ENCODE measurements around the gene UNC5B.
A peak's percentile ranks its signal among the peaks of the same experiment; 100 is the strongest.

The UNC5B gene

DNA sequence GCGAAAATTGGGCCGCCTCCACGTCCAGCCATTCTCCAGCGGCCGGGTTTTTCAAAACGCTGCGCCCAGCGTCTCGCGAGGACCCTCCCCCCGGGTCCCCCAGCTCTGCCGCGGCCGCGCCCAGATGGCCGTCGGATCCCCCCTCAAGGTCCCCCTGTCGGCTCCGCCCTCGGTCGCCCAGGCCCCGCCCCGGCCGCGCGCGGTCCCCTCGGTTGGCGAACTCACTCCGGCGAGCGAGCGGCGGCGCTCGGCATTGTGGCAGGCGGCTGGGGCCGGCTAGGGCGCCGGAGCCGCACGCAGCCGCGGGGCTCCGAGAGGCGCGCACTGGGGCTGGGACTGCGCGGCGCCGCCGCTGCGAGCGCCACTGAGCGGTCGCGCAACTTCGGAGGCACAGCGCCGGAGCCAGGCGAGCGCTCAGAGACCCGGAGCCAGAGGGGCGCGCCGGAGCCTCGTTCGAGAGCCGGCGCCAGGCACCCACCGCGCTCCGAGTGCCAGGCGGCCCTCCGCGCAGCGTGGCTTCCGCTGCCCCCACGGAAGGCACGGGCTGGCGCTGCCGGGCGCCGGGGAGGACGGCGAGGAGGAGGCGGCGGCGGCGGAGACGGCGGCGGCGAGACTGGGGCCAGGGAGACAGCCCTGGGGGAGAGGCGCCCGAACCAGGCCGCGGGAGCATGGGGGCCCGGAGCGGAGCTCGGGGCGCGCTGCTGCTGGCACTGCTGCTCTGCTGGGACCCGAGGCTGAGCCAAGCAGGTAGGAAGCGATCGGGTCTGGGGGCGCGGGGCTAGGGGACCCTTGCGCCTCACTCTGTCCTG, at the start of gene UNC5B:
UNC5B (plus strand) TSS at position 253 of the 809 bp plus-strand sequence; CDS start at position 669, 416 bp downstream.
- DNase-seq, result peak in 3 of 6 experiments; percentile 6 to 28 (median 15)

DNA sequence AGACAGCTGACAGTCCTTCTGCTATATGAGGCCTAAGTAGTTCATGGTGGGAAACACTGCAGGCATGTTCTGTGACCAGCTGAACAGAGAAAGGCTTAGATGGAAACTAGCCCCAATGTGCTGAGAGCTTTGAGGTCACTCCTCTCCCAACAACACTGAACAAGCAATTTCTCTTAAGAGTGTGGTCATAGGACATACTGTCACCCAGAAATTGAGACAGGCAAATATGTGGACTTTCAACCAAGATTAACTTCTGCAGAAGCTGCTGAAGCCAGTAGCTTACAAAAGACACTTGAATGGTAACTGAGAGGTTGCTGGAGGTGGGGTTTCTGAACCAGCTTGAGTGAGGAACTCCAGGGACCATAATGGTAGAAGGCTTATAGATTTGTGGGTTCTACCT, 38.9 kb upstream of the UNC5B start:
- no peak for DNase-seq

DNA sequence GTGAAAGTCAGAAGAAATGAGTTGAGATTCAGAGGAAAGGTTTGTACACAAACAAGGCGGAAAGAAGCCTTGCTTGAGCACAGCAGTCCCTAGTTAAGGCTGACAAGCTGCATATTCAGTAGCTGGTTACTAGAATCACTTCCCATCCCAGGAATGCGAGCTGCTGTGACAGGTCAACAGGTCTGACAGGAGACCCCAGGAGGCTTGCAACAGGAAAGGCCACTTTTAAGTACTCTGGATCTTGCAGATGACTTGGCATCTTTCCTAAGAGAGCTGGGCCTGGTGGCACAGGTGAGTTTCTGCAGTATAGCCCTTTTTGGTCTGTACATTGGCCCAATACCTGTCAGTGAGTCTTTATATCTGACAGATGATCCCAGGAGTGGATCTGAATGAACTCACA, 35.7 kb upstream of the UNC5B start:
- no peak for DNase-seq

DNA sequence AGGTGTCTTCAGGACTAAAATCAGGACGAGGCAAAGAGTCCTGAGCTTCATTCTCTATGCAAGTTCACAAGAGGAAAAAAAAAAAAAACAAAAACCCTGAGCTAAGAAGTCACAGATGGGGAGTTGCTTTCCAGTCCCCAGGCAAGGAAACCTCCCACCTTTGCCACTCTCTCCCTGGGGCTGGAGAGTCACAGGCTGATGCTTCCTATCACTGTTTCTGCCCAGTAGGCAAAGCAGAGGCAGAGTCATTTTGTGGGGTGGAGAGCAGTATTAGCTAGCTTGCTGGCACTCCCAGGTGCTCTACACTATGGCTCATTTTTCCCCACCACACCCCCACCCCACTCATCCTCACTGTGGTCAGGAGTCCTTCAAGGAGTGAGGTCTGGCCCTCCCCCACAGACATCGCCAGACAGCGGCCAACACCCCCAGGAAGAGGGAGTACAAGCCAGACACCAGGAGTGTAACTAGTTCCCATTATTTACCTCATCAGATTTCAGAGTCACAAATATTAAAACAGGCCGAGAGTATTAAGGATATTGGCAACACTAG, 34.6 kb upstream of the UNC5B start:
- no peak for DNase-seq

DNA sequence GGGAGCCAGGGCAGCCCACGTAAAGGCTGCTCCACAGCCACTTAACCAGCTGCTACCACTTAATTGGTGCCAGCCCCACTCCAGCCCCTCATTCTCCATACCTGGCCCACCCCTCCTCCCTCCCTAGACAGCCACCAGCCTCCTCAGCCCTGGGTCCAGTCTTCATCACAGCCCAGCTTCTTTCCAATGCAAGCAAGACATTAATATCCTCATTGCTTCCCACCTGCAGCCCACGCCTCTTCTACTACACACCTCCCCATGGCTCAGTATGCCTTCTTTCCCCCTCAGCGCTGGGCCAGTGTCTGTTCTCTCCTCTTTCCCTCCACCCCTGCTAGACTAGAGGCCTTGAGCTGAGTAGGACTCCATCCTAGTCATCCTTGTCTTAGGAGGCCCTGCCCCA, 33.5 kb upstream of the UNC5B start:
- no peak for DNase-seq

DNA sequence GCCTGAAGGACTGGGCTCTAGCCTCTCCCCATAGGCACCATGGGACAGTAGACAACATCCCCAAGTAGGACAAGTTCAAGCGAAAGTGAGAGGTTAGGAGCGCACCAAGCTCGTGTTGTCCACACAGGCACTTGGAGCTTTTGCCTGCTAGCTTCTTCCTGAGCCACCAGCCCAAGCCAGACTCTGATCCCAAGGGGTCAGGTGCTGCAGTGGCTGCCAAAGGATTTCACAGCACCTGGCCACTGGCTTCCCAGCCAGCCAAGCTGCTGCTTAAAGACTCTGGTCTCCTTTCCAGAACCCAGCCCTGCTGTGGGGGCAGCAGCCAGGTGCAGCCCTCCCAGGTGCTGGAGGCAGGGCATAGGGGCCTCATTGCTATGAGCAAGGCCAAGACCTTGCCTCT, 33.0 kb upstream of the UNC5B start:
- DNase-seq, result no peak

DNA sequence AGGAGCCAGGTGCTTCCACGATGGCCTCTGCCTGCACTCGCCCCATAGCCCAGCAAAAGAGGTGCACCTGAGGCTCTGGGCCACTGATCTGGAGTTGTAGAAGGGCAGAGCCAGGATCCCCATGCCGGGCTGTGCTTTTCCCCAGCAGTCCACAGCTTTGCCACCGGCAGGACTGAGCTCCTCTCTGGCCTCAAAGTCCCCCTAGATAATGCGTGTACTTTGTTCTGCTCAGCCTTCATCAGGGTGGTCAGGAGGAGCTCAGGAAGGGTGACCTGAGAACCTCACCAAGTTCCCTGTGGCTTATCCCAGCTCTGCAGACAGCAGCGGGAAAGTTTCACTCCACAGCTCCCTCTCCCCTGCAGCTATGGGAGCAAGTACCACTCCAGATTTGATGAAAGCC, 27.9 kb upstream of the UNC5B start:
- DNase-seq, result no peak

DNA sequence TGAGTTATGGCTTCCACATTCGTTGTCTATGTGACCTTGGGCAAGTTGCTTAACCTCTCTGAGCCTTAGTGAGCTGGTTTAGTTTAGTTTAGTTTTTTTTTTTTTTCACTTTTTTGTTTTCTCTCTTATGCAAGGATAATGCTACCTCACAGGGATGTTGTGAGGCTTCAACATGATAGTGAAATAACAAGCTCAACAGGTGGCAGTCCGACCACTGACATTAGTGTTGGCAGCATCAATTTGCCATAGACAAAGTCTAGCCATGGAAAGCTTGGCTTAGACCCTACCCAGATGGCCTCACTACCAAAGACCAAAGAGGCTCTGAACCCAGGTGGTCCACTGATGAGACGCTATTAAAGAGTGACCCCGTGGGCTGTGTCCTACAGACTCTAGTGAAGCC, 27.2 kb upstream of the UNC5B start:
- DNase-seq, result no peak

DNA sequence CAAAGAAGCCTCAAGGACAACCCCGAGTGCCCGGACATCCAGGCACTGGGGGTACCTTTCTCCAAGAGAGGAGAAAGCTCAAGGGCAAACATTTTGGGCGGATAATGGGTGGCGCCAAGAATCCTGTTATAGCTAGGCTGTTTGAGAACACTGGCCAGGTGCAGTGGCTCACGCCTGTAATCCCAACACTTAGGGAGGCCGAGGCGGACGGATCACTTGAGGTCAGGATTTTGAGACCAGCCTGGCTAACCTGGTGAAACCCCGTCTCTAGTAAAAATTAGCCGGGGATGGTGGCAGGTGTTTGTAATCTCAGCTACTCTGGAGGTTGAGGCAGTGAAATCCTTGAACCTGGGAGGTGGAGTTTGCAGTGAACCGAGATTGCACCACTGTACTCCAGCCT, 25.2 kb upstream of the UNC5B start:
- no peak for DNase-seq

DNA sequence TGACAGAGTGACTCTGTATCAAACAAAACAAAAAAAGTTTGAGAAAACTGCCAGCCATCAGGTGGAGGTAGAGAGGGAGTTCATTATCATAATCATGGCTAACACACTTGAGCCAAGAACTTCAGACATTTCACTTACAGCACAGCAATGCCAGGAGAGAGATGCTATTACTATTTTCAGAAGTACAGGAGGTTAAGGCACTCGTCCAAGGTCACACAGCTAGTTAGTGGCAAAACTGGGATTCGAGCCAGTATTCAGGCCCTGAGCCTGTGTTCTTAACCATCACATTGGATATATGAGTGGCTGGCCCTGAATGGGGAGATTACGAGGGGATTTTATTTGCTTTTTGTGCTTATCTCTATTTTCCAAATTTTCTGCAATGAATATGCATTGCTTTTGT, 24.8 kb upstream of the UNC5B start:
- no peak for DNase-seq

DNA sequence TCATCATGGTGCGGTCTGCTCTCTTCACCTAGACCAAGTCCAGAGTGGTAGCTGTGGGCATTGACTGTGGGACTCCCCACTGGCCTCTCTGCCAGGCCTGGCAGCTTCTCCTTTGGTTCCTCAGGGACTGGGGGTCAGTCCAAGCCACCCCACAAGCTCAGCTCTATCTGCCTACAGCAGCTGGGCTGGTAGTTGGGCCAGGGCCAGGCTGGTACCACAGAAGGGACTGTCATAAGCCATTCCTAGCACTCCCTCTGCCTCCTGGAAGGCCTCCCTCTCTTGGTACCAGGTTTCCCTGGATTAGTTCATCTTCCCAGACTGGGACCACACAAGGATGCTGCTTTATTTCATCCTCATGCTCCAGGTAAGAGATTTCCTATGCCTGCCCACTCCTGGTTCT, 24.2 kb upstream of the UNC5B start:
- DNase-seq, result no peak

DNA sequence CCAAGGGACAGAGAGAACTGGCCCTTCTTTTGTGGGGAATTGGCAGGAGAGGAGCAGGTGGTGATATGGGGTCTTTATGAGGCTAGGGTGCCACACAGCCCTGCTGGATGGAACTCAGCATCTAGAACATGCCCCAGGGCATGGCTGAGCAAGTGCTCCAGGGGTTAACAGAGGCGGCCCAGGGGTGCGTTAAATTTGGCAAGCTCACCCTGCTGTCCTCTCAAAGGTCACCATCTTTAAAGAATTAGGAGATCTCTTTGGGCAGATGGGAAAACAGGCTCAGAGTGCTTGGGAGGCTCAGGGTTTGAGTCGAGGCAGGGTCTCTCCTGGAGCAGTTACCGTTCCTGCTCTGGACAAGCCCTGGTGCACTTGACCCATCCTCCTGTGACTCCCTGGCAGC, 21.4 kb upstream of the UNC5B start:
- DNase-seq, result no peak

DNA sequence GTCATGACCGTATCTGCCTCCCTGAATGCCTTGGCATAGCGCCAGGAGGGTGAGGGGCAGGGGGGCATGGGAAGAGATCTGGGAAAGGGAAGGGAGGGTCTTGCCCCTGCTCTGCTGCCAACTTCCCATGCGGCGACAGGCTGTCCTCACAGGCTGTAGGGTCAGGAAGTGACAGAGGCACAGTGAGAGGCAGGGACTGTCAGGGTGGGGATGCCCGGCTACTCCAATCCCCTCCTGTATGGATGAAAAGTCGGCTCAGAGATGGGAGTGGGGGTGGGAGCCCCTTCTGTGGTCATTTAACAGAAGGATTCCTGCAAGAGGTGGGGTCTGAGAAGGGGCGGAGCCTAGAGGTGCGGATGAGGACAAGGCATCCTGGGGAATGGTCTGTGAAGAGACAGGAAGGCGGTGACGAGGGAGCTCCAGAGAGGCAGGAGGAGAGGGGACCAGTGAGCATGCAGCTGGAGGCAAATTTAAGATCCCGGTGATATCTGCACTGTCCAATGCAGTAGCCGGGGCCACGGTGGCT, 20.8 kb upstream of the UNC5B start:
- no peak for DNase-seq

DNA sequence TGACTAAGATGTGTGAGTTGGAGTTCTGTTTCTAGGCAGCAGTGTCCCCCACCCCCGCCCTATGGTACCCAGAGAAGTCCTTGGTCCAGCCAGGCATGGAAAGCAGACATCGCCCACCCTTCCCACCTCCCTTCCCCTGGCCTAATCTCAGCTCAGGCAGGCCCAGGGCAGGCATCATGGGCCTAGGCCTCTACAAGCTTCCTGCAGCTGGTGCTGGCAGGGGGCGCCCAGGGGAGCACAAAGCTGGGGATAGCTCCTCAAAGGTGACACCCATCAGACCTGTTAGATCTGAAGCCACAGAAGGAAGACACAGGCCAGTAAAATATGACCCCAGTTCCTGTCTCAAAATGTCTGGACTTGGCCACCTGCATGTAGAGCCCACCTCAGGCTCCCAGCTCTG, 18.9 kb upstream of the UNC5B start:
- DNase-seq, result no peak

DNA sequence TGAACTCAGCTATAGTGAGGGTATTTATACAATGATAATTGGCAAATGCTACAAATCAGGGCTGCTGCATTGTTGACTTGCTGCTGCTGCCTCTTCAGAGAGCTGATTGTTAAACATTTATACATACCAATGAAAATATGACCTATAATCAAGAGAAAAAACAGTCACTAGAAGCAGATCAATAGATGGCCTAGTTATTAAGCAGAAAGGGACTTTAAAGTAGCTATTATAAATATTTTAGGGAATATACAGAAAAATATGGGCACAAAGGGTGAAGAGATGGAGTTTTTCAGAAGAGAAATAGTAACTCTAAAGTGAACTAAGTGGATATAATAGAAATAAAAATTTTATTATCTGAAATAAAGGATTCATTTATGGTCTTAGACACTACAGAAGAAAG, 14.4 kb upstream of the UNC5B start:
- DNase-seq, result no peak

DNA sequence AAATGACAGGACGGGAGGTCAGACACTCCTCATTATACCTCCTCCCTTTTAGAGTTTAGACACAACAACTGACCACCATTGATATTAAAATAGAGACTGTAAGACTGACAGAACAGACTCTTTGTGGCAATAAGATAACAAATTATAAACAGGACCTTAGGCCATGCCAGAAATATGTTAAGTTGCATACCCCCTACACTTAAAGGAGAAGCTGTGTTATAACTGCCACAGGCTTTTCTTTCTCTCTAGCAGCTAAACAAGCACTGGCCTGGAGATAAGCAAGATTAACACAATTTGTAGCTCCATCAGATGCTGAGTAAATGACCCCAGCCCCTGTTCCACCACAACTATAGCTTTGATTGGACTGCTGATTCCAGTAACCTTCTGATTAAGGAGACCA, 10.5 kb upstream of the UNC5B start:
- no peak for DNase-seq

DNA sequence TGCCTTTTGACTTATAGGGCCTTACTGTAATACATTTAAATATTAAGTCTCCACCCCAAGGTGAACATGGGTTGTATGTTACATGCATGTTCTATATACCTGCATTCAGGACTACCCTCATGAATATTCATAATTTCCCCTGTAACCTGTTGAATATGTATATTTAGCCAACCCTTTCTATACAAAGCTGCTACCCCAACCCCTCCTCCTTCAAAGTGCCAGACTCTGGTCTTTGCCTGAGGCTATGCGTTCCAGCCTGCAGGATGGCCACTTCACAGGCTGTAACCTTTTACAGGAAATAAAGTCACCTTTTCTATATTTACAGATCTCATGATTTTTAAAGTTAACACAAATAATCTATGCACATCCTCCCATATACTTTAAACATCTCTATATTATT, 10.1 kb upstream of the UNC5B start:
- DNase-seq, result no peak

DNA sequence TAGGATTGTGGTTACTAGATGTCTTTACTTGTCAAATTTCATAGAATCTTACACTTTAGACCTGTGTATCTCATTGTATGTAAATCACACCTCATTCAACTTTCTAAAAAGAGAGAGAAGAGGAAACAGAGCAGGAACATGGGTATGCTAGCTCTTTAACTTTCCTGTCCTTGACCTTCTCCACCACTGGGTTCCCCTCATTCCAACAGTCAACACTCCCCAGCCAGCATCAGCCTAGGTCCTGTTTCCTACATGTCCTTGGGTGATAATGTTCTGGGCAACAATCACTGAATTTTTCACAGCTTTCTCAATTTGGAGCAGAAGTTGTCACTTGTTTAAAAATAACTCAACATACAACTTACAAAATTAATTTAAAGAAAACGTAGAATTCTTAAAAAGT, 9.2 kb upstream of the UNC5B start:
- DNase-seq, result no peak

DNA sequence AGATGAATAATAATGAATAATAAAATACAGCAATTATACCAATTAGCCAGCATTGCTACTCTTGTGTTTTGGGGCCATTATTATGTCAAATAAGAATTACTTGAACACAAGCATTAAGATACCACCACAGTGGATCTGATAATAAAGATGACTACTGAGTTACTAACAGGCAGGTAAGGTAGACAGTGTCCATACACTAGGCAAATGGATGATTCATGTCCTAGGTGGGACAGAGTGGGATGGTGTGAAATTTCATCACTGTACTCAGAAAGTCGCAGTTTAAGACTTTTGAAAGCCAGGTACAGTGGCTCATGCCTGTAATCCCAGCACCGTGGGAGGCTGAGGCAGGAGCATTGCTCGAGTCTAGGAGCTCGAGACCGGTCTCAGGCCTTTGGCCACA, 8.7 kb upstream of the UNC5B start:
- no peak for DNase-seq

DNA sequence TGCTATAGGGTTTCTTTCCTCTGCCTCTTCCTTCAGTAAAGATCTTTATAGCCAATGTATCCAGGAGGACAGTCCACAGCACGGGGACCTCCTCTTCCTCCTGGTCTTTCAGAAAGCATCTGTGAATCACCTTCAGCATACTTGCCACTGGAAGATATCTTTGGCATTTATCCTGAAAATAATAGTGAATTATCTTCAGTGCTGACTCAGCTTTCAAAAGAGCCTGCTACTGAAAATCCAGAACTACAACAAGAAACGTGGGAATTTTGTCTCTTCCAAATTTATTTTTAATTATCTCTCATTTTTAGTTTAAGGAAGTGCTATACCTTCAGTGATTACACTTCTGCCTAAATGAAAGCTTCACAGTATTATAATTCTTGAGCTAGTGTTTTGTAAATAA, 7.6 kb upstream of the UNC5B start:
- DNase-seq, result no peak

DNA sequence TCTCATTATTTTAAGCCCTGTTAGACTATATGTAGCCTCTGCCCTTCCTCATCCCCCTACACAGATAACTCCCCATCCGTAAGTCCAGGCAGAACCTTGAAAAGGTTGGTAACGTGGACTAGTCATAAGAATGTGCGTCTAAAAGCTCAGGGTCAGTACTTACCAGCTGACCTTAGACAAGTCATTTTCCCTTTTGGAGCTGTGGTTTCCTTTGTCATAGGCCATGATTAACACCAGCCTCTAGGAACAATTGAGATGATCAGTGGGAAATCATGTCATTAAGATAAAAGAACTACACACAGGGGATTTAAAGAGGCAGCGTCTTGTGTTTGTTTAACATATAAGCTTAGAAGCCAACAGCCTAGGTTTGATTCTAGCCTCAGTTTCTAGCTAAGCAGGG, 6.9 kb upstream of the UNC5B start:
- no peak for DNase-seq

DNA sequence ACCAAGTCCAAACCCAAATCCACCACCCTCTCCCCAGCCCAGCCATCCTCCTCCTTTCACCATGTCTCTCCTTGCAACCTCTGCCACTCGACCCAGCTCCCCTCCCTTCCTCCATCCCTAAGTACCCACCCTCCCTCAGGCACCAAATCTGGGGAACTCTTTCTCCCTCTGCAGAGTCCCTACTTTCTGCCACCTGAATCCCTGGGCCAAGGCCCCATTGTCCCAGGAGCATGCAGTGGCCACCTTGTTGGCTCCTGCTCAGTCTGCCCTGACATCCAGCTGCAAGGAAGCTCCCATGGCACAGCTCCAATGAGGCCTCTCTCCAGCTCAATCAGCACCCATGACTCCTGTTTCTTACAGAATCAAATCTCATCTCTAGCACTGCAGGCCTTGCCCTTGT, 5.5 kb upstream of the UNC5B start:
- DNase-seq, result no peak

DNA sequence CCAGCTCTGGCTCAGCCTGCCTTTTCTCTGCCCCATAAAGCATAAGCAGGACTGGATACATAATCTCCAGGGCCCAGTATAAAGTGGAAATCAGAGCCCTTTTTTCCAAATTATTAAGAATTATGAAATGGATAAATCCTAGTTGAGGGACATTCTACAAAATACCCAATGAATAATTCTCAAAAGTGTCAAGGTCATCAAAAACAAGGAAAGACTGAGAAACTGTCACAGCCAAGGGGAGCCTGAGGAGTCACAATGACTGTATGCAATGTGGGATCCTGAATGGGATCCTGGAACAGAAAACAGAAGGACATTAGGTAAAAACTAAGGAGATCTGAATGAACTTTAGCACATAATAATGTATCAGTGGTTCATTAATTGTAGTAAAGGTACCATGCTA, 4.8 kb upstream of the UNC5B start:
- no peak for DNase-seq

DNA sequence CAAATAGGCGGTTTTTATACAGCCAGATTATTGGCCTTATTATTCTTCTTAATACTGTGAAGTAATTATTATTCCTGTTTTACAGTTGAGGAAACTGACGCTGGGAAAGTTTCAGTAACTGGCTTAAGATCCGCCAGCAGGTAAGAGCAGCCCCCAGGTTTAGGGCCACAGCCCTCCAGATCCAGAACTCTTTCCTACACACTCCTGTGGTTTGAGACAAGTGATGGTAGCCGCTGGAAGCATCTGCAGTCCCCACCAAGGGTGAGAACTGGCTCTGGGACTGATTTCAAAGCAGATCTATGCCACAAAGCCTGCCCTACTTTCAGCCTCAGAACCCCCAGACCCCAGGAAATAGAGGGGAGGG, 3.0 kb upstream of the UNC5B start:
- no peak for DNase-seq

Measured in stimulated activated naive CD4-positive, alpha-beta T cell (primary cell).